Activated CD4-positive, alpha-beta T cell treated with anti-CD3 and anti-CD28 coated beads, Interleukin-2, amount 10 ng/mL, durations not matched to agents 7 days and 5 days (primary cell): ENCODE results near the gene GREM1. TPM values are rescaled to one million over a fixed set of nuclear protein-coding genes. Genes with fewer than 3 reads are reported as not detected.

Experiments
- CTCF ChIA-PET: fragments of 350-600 bp; sonication (Branson Sonifier 250); formaldehyde crosslinking; loops from one replicate; lab custom pipeline; 2021; ENCODE audit warnings: antibody characterized with exemption; lab: Charles Lee
- POLR2A ChIA-PET: fragments of 350-600 bp; sonication (Branson Sonifier 250); formaldehyde crosslinking; loops from one replicate; lab custom pipeline; 2021; ENCODE audit warnings: antibody characterized with exemption; lab: Charles Lee
- DNase-seq: peaks from one replicate; pipeline ENCODE4 v3.0.0-alpha.2; 2020
- H3K27ac Mint-ChIP-seq: one replicate; pipeline ENCODE4 v1.8.0; 2021; ENCODE audit warnings: mild to moderate bottlenecking, moderate library complexity, mixed read lengths
- H3K27me3 Mint-ChIP-seq: one replicate; pipeline ENCODE4 v1.8.0; 2021; ENCODE audit warnings: mixed read lengths
- H3K36me3 Mint-ChIP-seq: one replicate; pipeline ENCODE4 v1.8.0; 2021; ENCODE audit warnings: low read depth, mixed read lengths
- H3K4me1 Mint-ChIP-seq: one replicate; pipeline ENCODE4 v1.8.0; 2021; ENCODE audit warnings: mixed read lengths
- H3K4me3 Mint-ChIP-seq: one replicate; pipeline ENCODE4 v1.8.0; 2021; ENCODE audit warnings: mild to moderate bottlenecking, moderate library complexity, mixed read lengths
- H3K9me3 Mint-ChIP-seq: one replicate; pipeline ENCODE4 v1.8.0; 2021; ENCODE audit warnings: mixed read lengths
- total RNA-seq, 2 experiments: library from RNA; stranded (reverse); gene quantifications; one replicate each; pipeline ENCODE4 v1.2.3, GENCODE V29; 2021

The GREM1 gene
- total RNA-seq, 2 experiments from 2014 or later, result not detected

DNA sequence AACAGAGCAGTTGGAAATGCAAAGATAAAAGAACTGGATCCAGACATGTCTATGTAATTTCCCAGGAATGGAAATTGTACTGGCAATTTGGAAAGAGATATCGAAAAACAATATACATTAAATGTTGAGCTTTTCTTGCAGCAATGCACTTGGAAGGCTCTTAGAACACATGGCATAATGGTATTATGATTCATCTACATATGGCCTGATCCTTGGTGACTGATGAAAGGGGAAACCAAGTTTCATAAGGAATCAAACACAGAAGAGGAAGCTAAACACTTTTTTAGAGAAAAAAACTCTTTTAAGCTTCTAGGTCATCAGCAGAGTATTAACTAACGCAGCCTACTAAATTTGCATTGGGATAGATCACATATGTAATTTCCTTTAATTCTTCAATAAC, 12.4 kb upstream of the GREM1 start:
- DNase-seq, result no peak
- no peaks in the 10 kb centered on the region for H3K9me3 Mint-ChIP-seq
- CTCF ChIA-PET, result no interaction called here
- POLR2A ChIA-PET, result no interaction called here
- no peaks in the 10 kb centered on the region for H3K4me1 Mint-ChIP-seq
- no peak overlapping the region for H3K4me3 Mint-ChIP-seq
- peaks cover 47% of the 10 kb centered on the region for H3K27me3 Mint-ChIP-seq
- no peak overlapping the region for H3K27ac Mint-ChIP-seq
- H3K36me3 Mint-ChIP-seq, result no peaks in the 10 kb centered on the region

DNA sequence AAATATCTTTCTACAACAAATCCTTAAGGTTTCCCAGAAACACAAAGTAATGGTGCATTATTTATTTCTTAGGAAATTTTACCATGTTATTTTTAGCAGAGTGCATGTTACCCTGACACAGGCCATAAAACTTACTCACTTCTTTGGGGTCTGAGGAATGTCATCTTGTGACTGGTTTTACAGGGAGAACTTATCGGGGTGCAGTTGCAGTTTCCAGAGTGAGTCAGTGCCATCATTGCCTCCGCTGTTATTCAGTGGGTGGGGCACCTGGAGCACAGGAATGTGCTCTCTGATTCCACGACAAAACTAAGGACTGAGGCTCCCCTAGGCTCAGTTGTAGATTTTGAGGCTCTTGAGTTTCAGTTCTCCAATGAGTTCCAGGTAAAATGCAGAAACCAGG, 11.1 kb upstream of the GREM1 start:
- no peak for DNase-seq
- ChIA-PET POLR2A (no interaction called here), CTCF (no interaction called here)
- no peak overlapping the region for H3K27ac Mint-ChIP-seq
- H3K27me3 Mint-ChIP-seq, result peaks cover 50% of the 10 kb centered on the region
- H3K4me3 Mint-ChIP-seq, result no peak overlapping the region
- H3K4me1 Mint-ChIP-seq, result no peaks in the 10 kb centered on the region
- H3K9me3 Mint-ChIP-seq, result no peaks in the 10 kb centered on the region
- no peaks in the 10 kb centered on the region for H3K36me3 Mint-ChIP-seq

GRCh38 chr15:32707436-32707835, 10.4 kb upstream of the GREM1 start:
- Mint-ChIP-seq H3K36me3 (no peaks in the 10 kb centered on the region), H3K27me3 (peaks cover 52% of the 10 kb centered on the region), H3K4me1 (no peaks in the 10 kb centered on the region), H3K4me3 (no peak overlapping the region), H3K27ac (no peak overlapping the region), H3K9me3 (no peaks in the 10 kb centered on the region)
- ChIA-PET POLR2A (no interaction called here), CTCF (no interaction called here)
- no peak for DNase-seq

DNA sequence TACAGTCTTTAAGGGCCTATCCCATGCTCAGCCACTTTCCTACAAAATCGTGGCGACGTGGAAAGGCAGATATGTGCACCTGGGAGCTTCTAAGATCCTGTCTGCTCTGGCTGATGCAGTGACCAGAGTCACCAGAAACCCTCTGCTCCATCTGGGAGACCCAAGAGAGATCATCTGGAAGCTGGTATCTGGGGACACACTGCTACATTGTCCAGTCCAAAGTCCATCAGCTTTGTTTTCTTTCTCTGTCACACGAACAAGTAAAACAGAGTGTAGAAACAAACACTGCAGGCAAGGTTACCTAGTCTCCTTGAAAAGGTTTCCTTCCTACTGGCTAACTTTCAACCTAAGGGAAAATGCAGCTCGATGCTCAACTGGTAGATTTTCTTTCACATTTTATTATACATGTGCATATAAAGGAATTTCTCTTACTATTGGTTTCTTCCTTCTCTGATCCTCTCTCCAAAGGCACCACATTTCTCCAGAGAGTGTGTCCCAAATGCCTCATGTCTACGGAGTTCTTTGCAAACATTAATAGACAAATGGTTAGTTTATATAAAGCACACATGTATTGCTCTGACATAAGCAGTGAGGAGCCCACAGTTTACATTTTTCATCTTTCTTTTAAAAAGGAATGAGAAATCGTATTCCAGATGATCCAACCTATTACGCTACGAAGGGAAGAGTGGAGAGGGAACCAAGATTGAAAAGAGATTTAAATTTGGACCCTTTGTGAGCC, 8.3 kb upstream of the GREM1 start:
- no peaks in the 10 kb centered on the region for H3K9me3 Mint-ChIP-seq
- DNase-seq, result no peak
- POLR2A ChIA-PET, result no interaction called here
- peaks cover 47% of the 10 kb centered on the region for H3K27me3 Mint-ChIP-seq
- H3K27ac Mint-ChIP-seq, result no peak overlapping the region
- CTCF ChIA-PET, result no interaction called here
- no peaks in the 10 kb centered on the region for H3K4me1 Mint-ChIP-seq
- H3K4me3 Mint-ChIP-seq, result no peak overlapping the region
- no peaks in the 10 kb centered on the region for H3K36me3 Mint-ChIP-seq

- ChIA-PET CTCF (no interaction called here), POLR2A (no interaction called here)
- H3K27me3 Mint-ChIP-seq, result peaks cover 75% of the 10 kb centered on the region
- no peak overlapping the region for H3K4me3 Mint-ChIP-seq
- H3K36me3 Mint-ChIP-seq, result no peaks in the 10 kb centered on the region
- peaks cover 19% of the 10 kb centered on the region for H3K4me1 Mint-ChIP-seq
- H3K27ac Mint-ChIP-seq, result no peak overlapping the region
- no peak for DNase-seq
- no peaks in the 10 kb centered on the region for H3K9me3 Mint-ChIP-seq
Observed at GRCh38 chr15:32715276-32715675, 2.5 kb upstream of the GREM1 start.

GRCh38 chr15:32716216-32716914, 1.4 kb upstream of the GREM1 start:
- no peaks in the 10 kb centered on the region for H3K9me3 Mint-ChIP-seq
- no peaks in the 10 kb centered on the region for H3K36me3 Mint-ChIP-seq
- no peak overlapping the region for H3K4me3 Mint-ChIP-seq
- peaks cover 80% of the 10 kb centered on the region for H3K27me3 Mint-ChIP-seq
- DNase-seq, result no peak
- no peak overlapping the region for H3K27ac Mint-ChIP-seq
- peaks cover 19% of the 10 kb centered on the region for H3K4me1 Mint-ChIP-seq
- ChIA-PET POLR2A (no interaction called here), CTCF (interaction anchor here (0.7 kb wide), 1 partner anchor 90 kb away, joined by 6 read pairs; no protein-coding TSS in a partner anchor)

GRCh38 chr15:32716915-32717425, 834 bp upstream of the GREM1 start:
- no peak overlapping the region for H3K27ac Mint-ChIP-seq
- H3K4me3 Mint-ChIP-seq, result no peak overlapping the region
- CTCF ChIA-PET, result interaction anchor here (0.7 kb wide), 1 partner anchor 89 kb away, joined by 6 read pairs; no protein-coding TSS in a partner anchor

DNA sequence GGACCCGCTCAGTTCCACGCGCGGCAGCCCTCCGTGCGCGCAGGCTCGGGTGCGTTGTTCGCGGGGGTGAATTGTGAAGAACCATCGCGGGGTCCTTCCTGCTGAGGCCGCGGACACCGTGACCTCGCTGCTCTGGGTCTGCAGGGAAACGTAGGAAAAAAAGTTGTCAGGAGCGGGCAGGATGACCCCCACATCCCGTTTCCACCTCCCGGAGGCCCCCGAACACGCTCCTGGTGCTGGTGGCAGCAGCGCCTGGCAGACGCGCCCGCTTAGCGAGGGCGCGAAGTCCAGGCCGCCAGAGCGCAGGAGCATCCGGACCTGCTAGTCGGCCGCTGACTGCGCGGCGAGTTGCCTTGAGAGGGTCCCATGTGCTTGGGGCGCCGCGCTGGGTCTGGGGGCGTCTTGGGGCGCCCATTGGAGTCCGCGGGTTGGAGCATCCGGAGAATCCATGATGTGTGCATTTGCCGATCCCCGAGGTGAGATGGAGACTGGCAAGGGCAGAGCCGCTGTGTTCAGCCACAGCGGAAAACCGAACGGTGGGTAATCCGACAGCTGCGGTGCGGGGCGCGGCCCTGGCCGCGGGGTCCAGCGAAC, 520 bp downstream of the GREM1 start:
- Mint-ChIP-seq H3K27ac (no peak overlapping the region), H3K9me3 (no peaks in the 10 kb centered on the region), H3K36me3 (no peaks in the 10 kb centered on the region), H3K4me3 (no peak overlapping the region), H3K4me1 (peaks cover 28% of the 10 kb centered on the region), H3K27me3 (peaks cover 85% of the 10 kb centered on the region)
- DNase-seq, result no peak
- ChIA-PET CTCF (no interaction called here), POLR2A (no interaction called here)

More at GRCh38 chr15:32716915-32717425, 834 bp upstream of the GREM1 start:
- Mint-ChIP-seq H3K36me3 (no peaks in the 10 kb centered on the region), H3K4me1 (peaks cover 19% of the 10 kb centered on the region), H3K27me3 (peaks cover 81% of the 10 kb centered on the region), H3K9me3 (no peaks in the 10 kb centered on the region)
- POLR2A ChIA-PET, result no interaction called here
- no peak for DNase-seq

DNA sequence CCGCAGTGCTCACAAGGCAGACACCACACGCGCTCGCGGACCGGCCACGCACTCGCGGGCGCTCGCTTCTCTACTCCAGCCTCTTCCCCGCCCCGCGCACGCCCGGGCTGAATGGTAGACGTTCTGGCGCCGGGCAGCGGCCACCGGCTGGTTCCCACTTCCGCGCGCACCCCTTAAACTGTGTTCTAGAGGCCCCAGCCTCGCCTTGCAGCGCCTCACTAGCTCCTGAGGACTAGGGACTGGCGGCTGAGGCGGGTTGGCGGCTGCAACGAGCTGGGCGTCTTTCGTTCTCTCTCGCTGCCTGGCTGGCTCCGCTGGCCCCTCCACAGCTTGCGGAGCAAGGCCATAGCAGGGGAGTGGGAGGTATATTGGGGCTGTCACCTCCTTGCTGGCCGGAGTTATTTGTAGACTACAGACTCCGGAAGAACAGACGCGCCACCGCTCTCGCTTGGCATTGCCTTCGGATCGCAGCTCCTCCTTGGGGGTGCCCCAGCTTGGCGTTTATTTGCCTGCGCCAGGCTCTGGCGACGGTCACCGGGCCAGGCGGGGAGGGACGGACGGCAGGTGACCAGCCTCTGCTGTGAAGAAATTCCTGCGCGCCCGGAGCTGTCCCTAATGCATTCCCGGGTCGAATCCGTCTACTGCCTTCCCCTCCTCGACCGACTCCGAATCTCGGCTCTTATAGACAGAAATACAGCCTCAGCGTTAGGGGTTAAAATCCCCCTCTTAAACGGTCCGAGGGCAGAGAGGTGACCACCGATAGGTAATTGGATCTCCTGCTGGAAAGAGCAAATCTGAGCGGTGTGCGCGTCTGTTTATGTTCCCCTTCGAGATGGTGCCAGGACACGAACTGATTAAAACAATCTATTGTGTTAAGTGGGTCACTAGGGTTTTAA, 1.3 kb downstream of the GREM1 start:
- H3K27ac Mint-ChIP-seq, result no peak overlapping the region
- peaks cover 33% of the 10 kb centered on the region for H3K4me1 Mint-ChIP-seq
- no peak for DNase-seq
- H3K4me3 Mint-ChIP-seq, result peak overlapping the region; percentile 26
- H3K36me3 Mint-ChIP-seq, result no peaks in the 10 kb centered on the region
- POLR2A ChIA-PET, result no interaction called here
- CTCF ChIA-PET, result no interaction called here
- peaks cover 77% of the 10 kb centered on the region for H3K27me3 Mint-ChIP-seq
- H3K9me3 Mint-ChIP-seq, result no peaks in the 10 kb centered on the region

DNA sequence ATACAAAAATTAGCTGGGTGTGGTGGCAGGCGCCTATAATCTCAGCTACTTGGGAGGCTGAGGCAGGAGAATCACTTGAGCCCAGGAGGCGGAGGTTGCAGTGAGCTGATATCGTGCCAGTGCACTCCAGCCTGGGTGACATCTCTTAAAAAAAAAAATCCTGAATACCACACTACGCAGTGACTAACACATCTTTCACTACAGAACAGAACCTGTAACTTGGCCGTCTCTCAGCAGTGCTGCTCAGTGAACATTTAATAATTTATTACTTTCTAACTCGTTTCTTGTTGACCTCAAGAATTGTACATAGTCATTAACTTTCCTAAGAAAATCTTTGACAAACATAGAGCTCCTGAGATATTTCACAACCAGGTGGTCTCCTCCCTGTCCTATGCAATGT, 3.8 kb downstream of the GREM1 start:
- DNase-seq, result no peak
- Mint-ChIP-seq H3K9me3 (peaks cover 3% of the 10 kb centered on the region), H3K27ac (no peak overlapping the region), H3K27me3 (peaks cover 77% of the 10 kb centered on the region), H3K4me1 (peaks cover 32% of the 10 kb centered on the region), H3K4me3 (no peak overlapping the region), H3K36me3 (no peaks in the 10 kb centered on the region)
- ChIA-PET POLR2A (no interaction called here), CTCF (interaction anchor here (0.6 kb wide), 2 partner anchors 113 to 976 kb away, joined by 3 read pairs; no protein-coding TSS in a partner anchor)

GRCh38 chr15:32722136-32722535, 4.3 kb downstream of the GREM1 start:
- H3K27me3 Mint-ChIP-seq, result peaks cover 76% of the 10 kb centered on the region
- H3K36me3 Mint-ChIP-seq, result no peaks in the 10 kb centered on the region
- peaks cover 27% of the 10 kb centered on the region for H3K4me1 Mint-ChIP-seq
- no peak overlapping the region for H3K27ac Mint-ChIP-seq
- no peak for DNase-seq
- ChIA-PET CTCF (interaction anchor here (0.6 kb wide), 1 partner anchor 976 kb away, joined by 3 read pairs; no protein-coding TSS in a partner anchor), POLR2A (no interaction called here)
- H3K4me3 Mint-ChIP-seq, result no peak overlapping the region
- H3K9me3 Mint-ChIP-seq, result peaks cover 3% of the 10 kb centered on the region
